B cell (primary cell): ENCODE data around the gene ITGB2. TPM values are rescaled to one million over a fixed set of nuclear protein-coding genes. Genes with fewer than 3 reads are reported as not detected.

ENCODE experiments used
- ATAC-seq: fragments of 200-7000 bp; cut with Tn5 transposase; one replicate; pipeline ENCODE4 v1.10.0; 2021; ENCODE audit warnings: low read depth, mild to moderate bottlenecking, moderate number of reproducible peaks, moderate library complexity
- CTCF ChIA-PET: fragments of 350-600 bp; sonication (Branson Sonifier 250); formaldehyde crosslinking; loops from one replicate; lab custom pipeline; 2021; ENCODE audit warnings: antibody characterized with exemption, inconsistent platforms; lab: Charles Lee
- POLR2A ChIA-PET: fragments of 350-600 bp; sonication (Branson Sonifier 250); formaldehyde crosslinking; loops from one replicate; lab custom pipeline; 2021; ENCODE audit warnings: antibody characterized with exemption; lab: Charles Lee
- DNase-seq: peaks from one replicate; pipeline ENCODE4 v3.0.0; 2013
- H2AFZ ChIP-seq: 2 replicates; pipeline ENCODE4 v1.6.1; 2012; ENCODE audit warnings: mild to moderate bottlenecking, low read depth, low read length; ENCODE audit not compliant: insufficient read depth, poor library complexity, severe bottlenecking
- H3K27ac ChIP-seq, 2 donors: 1 replicate in 1 of 2; 2 replicates in 1 of 2; pipeline ENCODE4 v1.5.1; 2012 to 2013; ENCODE audit warnings: low read length in 2 of 2, mild to moderate bottlenecking in 2 of 2, moderate library complexity in 1 of 2
- H3K27me3 ChIP-seq, 4 experiments: fragments of 200-600 bp in 1 of 4; sonication (generic) in 1 of 4; replicated peaks in 1 of 4; 1 replicate in 2 of 4; 2 replicates in 2 of 4; pipeline versions ENCODE4 v1.6.1 to v1.7.0; 2013 to 2016; ENCODE audit warnings: low read length in 3 of 4, mild to moderate bottlenecking in 2 of 4, mixed read lengths in 1 of 4, moderate library complexity in 1 of 4; ENCODE audit not compliant: insufficient read depth in 4 of 4, control insufficient read depth in 3 of 4; ENCODE audit errors: control extremely low read depth in 1 of 4
- H3K36me3 ChIP-seq, 2 experiments: replicated peaks in 1 of 2; 1 replicate in 1 of 2; 2 replicates in 1 of 2; pipeline versions ENCODE4 v1.6.1 to v1.7.1; 2013; ENCODE audit warnings: low read length in 1 of 2; ENCODE audit not compliant: insufficient read depth in 2 of 2, control insufficient read depth in 1 of 2; ENCODE audit errors: control extremely low read depth in 1 of 2, extremely low read depth in 1 of 2
- H3K4me1 ChIP-seq, 2 donors: fragments of 200-600 bp in 1 of 2; sonication (generic) in 1 of 2; 1 replicate in 1 of 2; 2 replicates in 1 of 2; pipeline versions ENCODE4 v1.5.1 to v1.6.1; 2013 to 2017; ENCODE audit warnings: low read length in 2 of 2; ENCODE audit not compliant: control insufficient read depth in 2 of 2, insufficient read depth in 2 of 2
- H3K4me2 ChIP-seq: replicated peaks from 2 replicates; pipeline ENCODE3; 2012; ENCODE audit warnings: mild to moderate bottlenecking, low read depth, low read length; ENCODE audit not compliant: poor library complexity, severe bottlenecking
- H3K4me3 ChIP-seq, 5 experiments: fragments of 200-600 bp in 1 of 5; sonication (generic) in 1 of 5; 1 replicate in 3 of 5; 2 replicates in 2 of 5; pipeline versions ENCODE4 v1.5.1 to v1.7.0; 2011 to 2016; ENCODE audit warnings: low read length in 4 of 5, mild to moderate bottlenecking in 4 of 5, low read depth in 2 of 5, control low read depth in 1 of 5, moderate library complexity in 1 of 5; ENCODE audit not compliant: insufficient read depth in 1 of 5; ENCODE audit errors: control extremely low read depth in 1 of 5, extremely low read depth in 1 of 5
- H3K79me2 ChIP-seq: fragments of 200-600 bp; sonication (generic); one replicate; pipeline ENCODE4 v1.6.0; 2016; ENCODE audit warnings: low read length; ENCODE audit not compliant: control insufficient read depth, insufficient read depth
- H3K9ac ChIP-seq: fragments of 200-600 bp; sonication (generic); 2 replicates; pipeline ENCODE4 v1.6.1; 2017; ENCODE audit warnings: mild to moderate bottlenecking, low read length, moderate library complexity
- H3K9me3 ChIP-seq, 3 donors: one replicate each; pipeline versions ENCODE4 v1.6.1 to v1.7.1; 2013; ENCODE audit warnings: low read length in 2 of 3; ENCODE audit not compliant: control insufficient read depth in 2 of 3, insufficient read depth in 1 of 3; ENCODE audit errors: control extremely low read depth in 1 of 3
- H4K20me1 ChIP-seq: 2 replicates; pipeline ENCODE4 v1.6.0; 2012; ENCODE audit warnings: mild to moderate bottlenecking, low read length; ENCODE audit not compliant: insufficient read depth, control insufficient read depth, poor library complexity, severe bottlenecking
- H3K27ac Mint-ChIP-seq: one replicate; pipeline ENCODE4 v1.8.0; 2021; ENCODE audit warnings: mixed read lengths
- H3K27me3 Mint-ChIP-seq: one replicate; pipeline ENCODE4 v1.8.0; 2021; ENCODE audit warnings: mixed read lengths
- H3K4me1 Mint-ChIP-seq: one replicate; pipeline ENCODE4 v1.8.0; 2021; ENCODE audit warnings: mixed read lengths
- H3K4me3 Mint-ChIP-seq: one replicate; pipeline ENCODE4 v1.8.0; 2021; ENCODE audit warnings: mixed read lengths
- H3K9me3 Mint-ChIP-seq: one replicate; pipeline ENCODE4 v1.8.0; 2022; ENCODE audit warnings: mixed read lengths; ENCODE audit not compliant: insufficient read depth
- CTCF ChIP-seq: fragments of 200-600 bp; IDR thresholded peaks from one replicate; pipeline ENCODE4 v1.8.0; 2022; ENCODE audit warnings: antibody characterized with exemption, mild to moderate bottlenecking
- EZH2 ChIP-seq: IDR thresholded peaks from 2 replicates; pipeline ENCODE4 v1.6.1; 2012; ENCODE audit warnings: borderline replicate concordance, low read depth, mild to moderate bottlenecking, moderate library complexity, low read length; ENCODE audit not compliant: insufficient read depth, poor library complexity, severe bottlenecking
- WGBS: methylation state at CpG from one replicate; pipeline ENCODE4 v1.1.5; 2013; ENCODE audit warnings: missing lambda C conversion rate; ENCODE audit not compliant: insufficient coverage; 5-methylcytosine and 5-hydroxymethylcytosine counted together
- intact Hi-C: fragments of 100-400 bp; cut with micrococcal nuclease; formaldehyde crosslinking; loops from one replicate; pipeline ENCODE4 v1.10.0; 2022
- polyA plus RNA-seq: library from polyadenylated mRNA; depleted of rRNA; stranded (reverse); fragments of >200 nt; gene quantifications from 2 replicates; pipeline ENCODE4 v1.2.3, GENCODE V29; 2012
- total RNA-seq, 2 donors: library from RNA; stranded (reverse); fragments of 120-200 nt in 1 of 2; gene quantifications; 1 replicate in 1 of 2; 2 replicates in 1 of 2; pipeline versions ENCODE4 v1.2.3 to v1.2.4, GENCODE V29; 2013 to 2022

ITGB2 gene
- total and polyA plus RNA-seq, 2 donors (not counting 1 experiment from before 2014, with no cell fraction given), result 102 to 368 TPM

GRCh38 chr21:44889625-44890337 is 30.9 kb downstream of the ITGB2 start:
- ChIA-PET CTCF (interaction anchor here (1.1 to 12.5 kb wide), 2 partner anchors 41 to 89 kb away, joined by 4 to 204 read pairs; no protein-coding TSS in a partner anchor), POLR2A (no interaction called here)
- Mint-ChIP-seq H3K27ac (no peak overlapping the region), H3K4me1 (peaks cover 18% of the 10 kb centered on the region), H3K4me3 (no peak overlapping the region), H3K27me3 (no peaks in the 10 kb centered on the region), H3K9me3 (no peaks in the 10 kb centered on the region)
- DNase-seq (no peak), ATAC-seq (no peak)
- Histone ChIP-seq H3K4me2 (no peak overlapping the region), H3K9ac (no peak overlapping the region), H3K9me3 (no peaks in the 10 kb centered on the region), H3K79me2 (peaks cover 15% of the 10 kb centered on the region), H3K4me1 (peaks cover 3 to 12% of the 10 kb centered on the region in 2 donors), H3K36me3 (peaks cover 0 to 69% of the 10 kb centered on the region in 2 experiments), H2AFZ (no peak overlapping the region), H3K27ac (no peak overlapping the region), H4K20me1 (peaks cover 38% of the 10 kb centered on the region), H3K27me3 (no peaks in the 10 kb centered on the region), H3K4me3 (no peak overlapping the region)
- TF ChIP-seq CTCF, result no peak
- TF ChIP-seq EZH2, result no peak
- WGBS, result 98% methylated on average over 29 of the region's 29 CpGs
- intact Hi-C loops, result no loop called here
